ENCODE results near the gene TRMT11. TPM values are rescaled to one million over a fixed set of nuclear protein-coding genes. Genes with fewer than 3 reads are reported as not detected.
"Not testable (repeated sequence)": the region's sequence is repeated elsewhere in the genome, so short reads cannot be mapped to it uniquely, and the experiment has no call there.

Gene TRMT11
- total RNA-seq, 4 donors from 2014 or later = 21.5 to 69.2 (median 47.8) TPM

DNA sequence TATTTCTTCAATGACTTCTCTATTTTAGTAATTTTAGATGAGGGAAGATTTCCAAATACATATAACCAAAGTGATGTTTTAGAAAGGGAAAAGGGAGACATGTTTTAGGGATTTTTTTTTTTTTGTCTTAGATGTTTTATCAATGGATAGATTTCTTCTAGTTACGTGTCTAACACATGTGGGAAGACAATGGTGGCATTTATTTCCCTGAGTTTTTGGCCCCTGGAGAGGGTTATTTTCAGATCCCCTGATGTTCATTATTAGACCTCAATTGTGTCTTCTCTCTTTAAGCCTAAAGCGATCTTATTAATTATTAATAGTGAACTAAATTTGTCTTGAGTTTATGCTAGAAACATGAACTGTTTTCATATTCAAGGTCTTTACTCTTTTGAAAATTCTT lies 30.3 kb downstream of the TRMT11 start:
- no peaks in the 10 kb centered on the region for H3K9me3 ChIP-seq
- H3K4me3 ChIP-seq = no peak overlapping the region
- no peak for DNase-seq
- peak overlapping the region; percentile 48 to 58 for H3K27ac ChIP-seq
- H3K36me3 ChIP-seq = no peaks in the 10 kb centered on the region
- TF ChIP-seq, protein P1, sequence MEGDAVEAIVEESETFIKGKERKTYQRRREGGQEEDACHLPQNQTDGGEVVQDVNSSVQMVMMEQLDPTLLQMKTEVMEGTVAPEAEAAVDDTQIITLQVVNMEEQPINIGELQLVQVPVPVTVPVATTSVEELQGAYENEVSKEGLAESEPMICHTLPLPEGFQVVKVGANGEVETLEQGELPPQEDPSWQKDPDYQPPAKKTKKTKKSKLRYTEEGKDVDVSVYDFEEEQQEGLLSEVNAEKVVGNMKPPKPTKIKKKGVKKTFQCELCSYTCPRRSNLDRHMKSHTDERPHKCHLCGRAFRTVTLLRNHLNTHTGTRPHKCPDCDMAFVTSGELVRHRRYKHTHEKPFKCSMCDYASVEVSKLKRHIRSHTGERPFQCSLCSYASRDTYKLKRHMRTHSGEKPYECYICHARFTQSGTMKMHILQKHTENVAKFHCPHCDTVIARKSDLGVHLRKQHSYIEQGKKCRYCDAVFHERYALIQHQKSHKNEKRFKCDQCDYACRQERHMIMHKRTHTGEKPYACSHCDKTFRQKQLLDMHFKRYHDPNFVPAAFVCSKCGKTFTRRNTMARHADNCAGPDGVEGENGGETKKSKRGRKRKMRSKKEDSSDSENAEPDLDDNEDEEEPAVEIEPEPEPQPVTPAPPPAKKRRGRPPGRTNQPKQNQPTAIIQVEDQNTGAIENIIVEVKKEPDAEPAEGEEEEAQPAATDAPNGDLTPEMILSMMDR (IDR thresholded peaks at IDR 0.05) = no peak
- TF ChIP-seq POLR2A (IDR thresholded peaks at IDR 0.05) = no peak
- no peaks in the 10 kb centered on the region for H3K27me3 ChIP-seq
- no peaks in the 10 kb centered on the region for H3K4me1 ChIP-seq
- intact Hi-C loops (cut with DNase I; ENCODE audit: low total_unique reads) = no loop called here

GRCh38 chr6:126017668-126018067 lies 31.3 kb downstream of the TRMT11 start:
- Histone ChIP-seq H3K9me3 (no peaks in the 10 kb centered on the region), H3K4me3 (no peak overlapping the region), H3K4me1 (no peaks in the 10 kb centered on the region), H3K27me3 (no peaks in the 10 kb centered on the region), H3K27ac (peak overlapping the region in 1 of 2 donors; percentile 33), H3K36me3 (no peaks in the 10 kb centered on the region)
- TF ChIP-seq, protein P1 (IDR thresholded peaks at IDR 0.05) = no peak
- TF ChIP-seq POLR2A (IDR thresholded peaks at IDR 0.05) = no peak
- intact Hi-C loops (cut with DNase I; ENCODE audit: low total_unique reads) = no loop called here
- no peak for DNase-seq

DNA sequence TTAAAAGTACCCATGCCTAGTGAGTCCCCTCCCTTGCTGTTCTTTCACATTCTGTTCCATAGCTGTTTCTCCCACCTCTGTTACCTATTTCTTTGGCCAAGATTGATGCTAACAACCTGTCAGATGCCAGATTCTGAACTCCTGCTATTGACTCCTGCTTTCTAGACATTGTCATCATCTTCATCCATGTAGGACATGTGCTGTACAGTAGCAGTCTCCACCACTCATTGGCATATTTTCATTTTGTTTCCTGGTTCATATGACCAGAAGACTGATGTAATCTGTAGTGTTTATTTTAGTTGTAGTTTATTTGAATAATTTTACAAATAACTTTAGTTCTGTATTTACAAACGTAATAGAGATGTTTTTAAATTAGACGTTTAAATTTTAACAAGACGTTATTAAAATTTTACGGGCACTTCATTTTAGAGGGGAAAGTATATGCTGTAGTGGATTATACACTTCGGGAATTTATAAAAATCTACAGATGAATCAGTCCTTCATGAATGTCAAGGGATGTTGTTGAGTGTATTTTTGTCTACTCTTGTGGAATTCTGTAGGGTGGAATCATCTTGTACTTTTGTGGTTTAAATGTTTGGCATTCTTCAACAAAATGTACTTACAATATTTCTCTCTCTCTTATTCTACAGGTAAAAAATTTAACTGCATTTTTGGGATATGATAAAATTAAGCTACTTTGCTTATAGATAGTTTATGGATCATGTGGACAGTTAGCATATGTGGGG lies 34.1 kb downstream of the TRMT11 start:
- Histone ChIP-seq H3K9me3 (no peaks in the 10 kb centered on the region), H3K27ac (no peak overlapping the region), H3K27me3 (no peaks in the 10 kb centered on the region), H3K36me3 (no peaks in the 10 kb centered on the region), H3K4me3 (no peak overlapping the region), H3K4me1 (no peaks in the 10 kb centered on the region)
- DNase-seq = no peak
- intact Hi-C loops (cut with DNase I; ENCODE audit: low total_unique reads) = no loop called here
- TF ChIP-seq, protein P1 (IDR thresholded peaks at IDR 0.05) = no peak
- no peak for TF ChIP-seq POLR2A (IDR thresholded peaks at IDR 0.05)

DNA sequence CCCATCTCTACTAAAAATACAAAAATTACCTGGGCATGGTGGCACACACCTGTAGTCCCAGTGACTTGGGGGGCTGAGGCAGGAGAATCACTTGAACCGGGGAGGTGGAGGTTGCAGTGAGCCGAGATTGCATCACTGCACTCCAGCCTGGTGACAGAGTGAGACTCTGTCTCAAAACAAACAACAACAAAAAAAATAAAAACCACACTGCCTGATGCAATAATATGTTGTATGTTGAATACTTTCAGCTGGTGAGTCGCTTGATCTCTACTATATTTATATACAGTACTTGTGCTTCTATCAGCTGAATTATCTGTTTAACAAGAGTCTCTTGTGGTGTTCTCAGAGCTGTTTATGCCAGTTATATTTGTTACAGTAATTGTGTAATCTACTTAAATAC lies 37.1 kb downstream of the TRMT11 start:
- H3K9me3 ChIP-seq; H3K4me3 ChIP-seq; H3K27ac ChIP-seq; H3K4me1 ChIP-seq; intact Hi-C loops (cut with DNase I; ENCODE audit: low total_unique reads); H3K36me3 ChIP-seq; DNase-seq; H3K27me3 ChIP-seq: not testable (repeated sequence)

- no peak overlapping the region for H3K27ac ChIP-seq
- intact Hi-C loops (cut with DNase I; ENCODE audit: low total_unique reads) = no loop called here
- no peaks in the 10 kb centered on the region for H3K4me1 ChIP-seq
- no peaks in the 10 kb centered on the region for H3K9me3 ChIP-seq
- TF ChIP-seq, protein P1 (IDR thresholded peaks at IDR 0.05) = no peak
- TF ChIP-seq POLR2A (IDR thresholded peaks at IDR 0.05) = no peak
- no peaks in the 10 kb centered on the region for H3K27me3 ChIP-seq
- no peak for DNase-seq
- no peak overlapping the region for H3K4me3 ChIP-seq
- no peaks in the 10 kb centered on the region for H3K36me3 ChIP-seq
These were observed 39.7 kb downstream of the TRMT11 start for GRCh38 chr6:126026001-126026400.
